GM18508 (cell line): Measurements from ENCODE around the gene CASZ1.

ENCODE experiments used
- ATAC-seq: cut with Tn5 transposase; IDR thresholded peaks from one replicate; pipeline ENCODE4 v1.9.1; 2021; ENCODE audit warnings: moderate number of reproducible peaks; ENCODE audit not compliant: insufficient read depth, unreplicated experiment

The CASZ1 gene

DNA sequence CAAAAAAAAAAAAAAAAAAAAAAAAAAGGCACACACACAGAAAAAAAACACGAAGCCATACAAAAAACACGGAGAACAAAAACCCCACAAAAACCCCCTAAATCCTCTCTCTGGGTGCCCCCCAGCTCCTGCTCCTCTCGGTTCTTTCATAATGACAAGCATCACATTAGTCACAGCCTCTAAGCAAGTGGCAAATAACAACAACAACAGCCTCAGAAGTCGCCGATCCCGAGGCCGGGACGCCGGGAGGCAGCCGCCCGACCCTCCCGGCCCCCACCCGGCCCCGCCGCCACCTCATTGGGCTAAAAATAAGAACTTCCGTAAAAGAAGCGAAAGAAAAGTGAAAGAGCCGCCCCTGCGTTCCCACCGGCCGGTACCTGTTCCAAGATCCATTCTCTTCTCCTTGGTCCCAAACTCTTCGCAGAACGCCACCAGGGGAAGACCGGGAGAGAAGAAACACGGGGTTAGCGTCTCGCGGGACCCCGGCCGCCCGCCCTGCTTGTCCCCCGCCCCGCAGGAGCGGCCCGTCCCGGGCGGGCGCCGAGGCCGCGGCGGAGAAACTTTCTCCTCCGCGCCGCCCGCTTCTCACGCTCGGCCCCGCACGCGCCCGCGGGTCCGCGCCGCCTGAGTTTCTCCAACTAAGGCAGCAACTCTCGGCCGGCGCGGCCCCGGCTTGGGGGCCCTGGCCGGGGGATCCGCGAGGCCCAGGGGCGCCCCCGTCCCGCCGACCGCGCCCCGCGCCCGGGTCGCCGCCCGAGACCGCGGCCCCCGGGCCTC lies 102.8 kb downstream of the CASZ1 start:
- ATAC-seq: no peak

DNA sequence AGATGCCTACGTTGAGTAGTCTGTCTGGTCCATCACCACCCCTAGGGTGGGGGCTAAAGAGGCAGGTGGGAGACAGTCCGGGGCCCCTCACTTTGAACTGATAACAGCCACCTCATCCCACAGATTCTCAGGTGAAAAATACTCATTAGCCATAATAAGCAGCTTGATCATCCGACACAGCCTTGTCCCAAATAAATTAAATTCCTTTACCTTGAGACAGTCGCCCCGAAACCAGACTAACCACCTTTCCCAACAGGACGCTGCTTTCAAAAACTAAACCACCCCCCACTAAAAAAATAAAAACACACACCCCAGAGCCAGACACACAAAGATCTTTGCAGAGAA lies 103.3 kb downstream of the CASZ1 start:
- ATAC-seq: no peak

DNA sequence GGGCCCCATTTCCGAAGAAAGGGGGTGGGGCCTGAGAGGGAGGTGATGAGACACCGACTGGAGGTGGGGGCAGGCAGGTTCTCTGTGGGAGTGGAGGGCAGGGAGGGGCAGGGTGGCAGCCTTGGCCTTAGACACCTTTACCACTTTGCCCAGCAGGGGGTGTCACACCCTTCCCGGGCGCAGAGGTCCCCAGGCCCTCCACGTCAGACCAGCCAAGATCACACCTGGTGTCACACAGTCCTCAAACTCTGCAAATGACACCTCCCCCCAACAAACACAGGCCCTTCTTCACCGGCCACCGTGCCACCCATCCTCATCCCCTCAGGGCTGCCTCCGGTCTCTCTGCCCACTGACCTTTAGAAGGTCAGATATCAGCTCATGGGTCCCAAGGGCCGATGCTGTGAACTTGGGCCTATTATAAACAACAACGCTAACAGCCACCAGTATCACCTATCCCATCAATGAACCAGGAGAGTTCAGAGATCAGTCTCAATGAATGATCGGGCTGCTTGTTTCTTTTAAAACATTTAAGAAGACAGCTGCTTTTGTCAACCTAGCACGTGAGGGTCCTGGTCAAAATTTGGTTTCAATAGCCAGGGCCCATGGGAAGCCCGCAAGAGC lies 103.9 kb downstream of the CASZ1 start:
- no peak for ATAC-seq

- ATAC-seq: no peak
These were observed 104.7 kb downstream of the CASZ1 start for GRCh38 chr1:10691740-10692125.

DNA sequence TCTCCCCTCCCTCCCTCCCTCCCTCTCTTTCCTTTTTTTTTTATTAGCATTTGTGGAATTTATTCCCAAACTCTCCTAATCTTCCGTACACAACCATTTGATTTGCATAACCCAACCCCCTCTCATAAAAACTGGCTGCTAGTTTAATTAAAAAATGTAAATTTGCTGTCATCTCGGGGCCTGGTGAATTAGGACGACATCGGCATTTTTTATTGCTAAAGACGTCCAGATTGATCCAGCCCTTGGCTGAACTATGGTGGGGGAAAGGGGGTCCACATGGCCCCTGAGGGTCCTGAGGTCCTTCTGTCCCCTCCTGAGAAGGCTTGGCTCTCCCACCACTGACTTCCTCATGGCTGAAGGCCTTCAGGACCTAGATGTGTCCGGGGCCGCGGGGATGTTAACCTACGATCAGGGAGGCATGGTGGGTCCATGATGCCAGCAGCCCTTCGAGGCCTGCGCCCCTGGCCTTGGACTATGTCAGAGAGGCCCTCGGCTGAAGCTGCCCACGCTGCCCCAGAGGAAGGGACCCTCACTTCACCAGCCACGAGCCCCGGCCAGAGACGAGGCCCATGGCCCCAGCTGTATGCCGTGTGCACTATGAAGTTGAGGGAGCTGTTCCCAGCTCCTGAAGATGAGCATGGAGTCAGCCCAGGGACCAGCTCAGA lies 105.2 kb downstream of the CASZ1 start:
- ATAC-seq: no peak

- ATAC-seq: no peak
These were observed 106.0 kb downstream of the CASZ1 start for GRCh38 chr1:10690484-10690883.

DNA sequence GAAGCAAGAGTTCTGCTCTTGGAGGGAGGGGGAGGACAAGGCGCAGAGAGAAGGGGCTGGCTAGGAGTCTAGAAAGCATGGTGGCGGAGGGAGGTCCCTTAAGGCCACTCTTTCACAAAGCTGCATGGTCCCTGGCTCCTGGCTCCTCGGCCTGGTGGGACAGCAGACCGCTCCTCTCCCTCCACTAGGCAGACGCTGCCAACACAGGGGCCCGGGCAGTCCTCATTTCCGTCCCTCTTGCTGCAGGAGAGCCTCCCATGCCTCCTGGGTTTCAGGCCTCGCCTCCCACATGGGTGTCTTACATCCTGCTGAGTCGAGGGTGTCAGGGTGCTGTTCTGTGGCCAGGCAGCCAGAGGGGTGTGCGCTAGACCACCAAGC lies 108.0 kb downstream of the CASZ1 start:
- no peak for ATAC-seq

DNA sequence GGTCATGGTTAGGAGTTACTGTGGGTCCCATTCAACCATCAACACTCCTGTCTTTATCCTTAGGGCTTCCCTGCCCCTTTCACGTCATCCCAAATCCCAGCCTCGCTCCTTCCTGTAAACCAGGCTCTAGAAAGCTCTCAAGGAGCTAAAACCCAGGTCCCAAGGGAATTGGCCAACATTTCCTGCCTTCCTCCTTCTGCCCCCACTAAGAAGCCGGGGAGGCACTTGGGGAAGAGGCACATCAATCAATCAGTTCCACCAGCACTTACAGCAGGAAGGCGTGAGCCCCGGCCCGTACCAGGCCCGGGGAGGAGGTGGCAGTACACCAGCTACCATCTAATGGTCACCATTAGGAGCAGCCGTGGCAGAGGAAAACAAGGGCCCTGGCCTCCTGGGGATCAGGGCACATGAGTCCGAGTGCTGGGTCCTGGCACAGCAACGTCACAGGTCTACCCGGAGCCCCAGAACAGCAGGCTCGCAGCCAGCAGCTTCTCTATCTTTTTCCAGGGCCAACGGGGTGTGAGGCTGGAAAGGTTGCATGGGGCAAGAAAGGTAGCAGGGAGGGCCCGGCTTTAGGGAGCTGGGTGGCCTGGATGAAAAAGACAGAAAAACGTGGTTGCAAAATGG lies 108.6 kb downstream of the CASZ1 start:
- no peak for ATAC-seq

DNA sequence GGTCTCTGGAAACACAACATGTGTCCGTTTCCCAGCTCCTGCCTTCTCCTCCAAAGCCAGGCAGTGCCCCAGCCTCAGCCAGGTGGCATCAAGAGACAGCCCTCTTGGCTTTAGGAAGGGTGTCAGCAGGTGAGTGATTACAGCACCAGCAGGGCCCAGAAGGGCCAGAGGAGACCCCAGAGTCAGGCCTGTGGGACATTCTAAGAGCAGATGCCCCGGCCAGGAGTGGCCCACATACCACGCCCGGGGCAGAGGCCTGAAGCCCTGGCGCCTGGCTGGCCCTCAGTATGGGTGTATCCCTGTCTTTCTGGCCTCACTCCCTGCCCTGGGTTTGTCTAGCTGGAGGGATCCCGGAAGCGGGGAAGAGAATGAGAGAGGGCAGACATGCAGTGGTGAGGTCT lies 109.2 kb downstream of the CASZ1 start:
- no peak for ATAC-seq

DNA sequence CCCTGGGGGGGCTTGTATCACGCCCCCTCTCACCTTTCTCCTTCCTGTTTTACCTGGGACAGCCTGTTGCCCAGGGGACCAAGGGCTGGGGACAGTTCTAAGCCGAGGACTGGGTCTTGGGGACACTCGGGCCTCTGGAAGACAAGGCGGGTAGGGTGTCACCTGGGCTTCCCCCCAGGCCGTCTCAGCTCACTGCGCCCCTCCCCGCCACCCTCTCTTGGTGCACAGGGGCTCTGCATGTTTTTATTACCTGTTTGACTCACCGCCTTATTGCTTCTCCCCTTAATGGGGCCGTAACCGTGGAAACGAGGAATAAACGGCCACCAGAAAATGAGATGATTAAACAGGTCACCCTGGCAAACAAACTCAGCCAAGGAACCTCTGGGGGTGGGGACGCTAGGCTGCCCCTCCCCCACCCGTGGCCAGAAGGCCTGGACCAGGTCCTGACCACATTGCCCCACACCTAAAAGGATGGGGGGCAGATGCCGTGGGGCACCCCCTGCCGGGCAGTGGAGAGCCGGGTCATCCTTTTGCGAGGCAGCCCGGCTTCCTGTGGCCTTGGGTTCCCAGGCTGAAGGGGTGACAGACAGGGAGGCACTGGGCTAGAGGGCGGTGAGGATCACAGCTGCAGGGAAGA lies 109.9 kb downstream of the CASZ1 start:
- ATAC-seq: no peak

GRCh38 chr1:10685808-10686403 lies 110.5 kb downstream of the CASZ1 start:
- no peak for ATAC-seq

DNA sequence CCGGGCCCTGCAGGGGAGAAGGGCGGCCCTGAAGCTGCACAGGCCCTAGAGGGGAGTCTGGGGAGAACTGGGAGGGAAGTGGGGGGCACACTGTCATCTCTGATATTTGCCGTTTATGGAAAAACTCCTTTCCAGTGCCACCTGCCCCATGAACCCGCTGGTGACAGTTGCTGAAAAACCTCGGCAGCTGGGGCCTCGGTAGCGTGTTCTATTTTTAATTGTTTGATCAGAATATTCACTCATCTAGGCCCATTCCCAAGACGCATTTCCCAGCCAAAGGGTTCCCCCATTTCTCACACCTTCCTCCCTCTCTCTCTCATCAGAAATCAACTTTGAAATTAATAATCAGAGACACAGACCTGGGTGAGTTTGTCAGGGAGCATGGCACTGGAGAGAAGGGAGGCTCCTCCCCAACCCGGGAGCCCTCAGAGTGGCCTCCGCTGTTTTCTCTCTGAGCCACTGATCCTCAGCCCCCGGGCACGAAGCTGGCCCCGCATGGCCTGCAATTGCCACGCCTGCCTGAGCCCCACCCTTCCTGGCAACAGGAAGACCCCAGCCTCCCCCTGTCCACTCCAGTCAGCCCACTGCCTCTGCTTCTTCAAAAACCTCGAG lies 111.1 kb downstream of the CASZ1 start:
- no peak for ATAC-seq

- no peak for ATAC-seq
These were observed 112.2 kb downstream of the CASZ1 start for GRCh38 chr1:10684221-10684620.

GRCh38 chr1:10682449-10683309 lies 113.8 kb downstream of the CASZ1 start:
- no peak for ATAC-seq

GRCh38 chr1:10682108-10682445 lies 114.4 kb downstream of the CASZ1 start:
- no peak for ATAC-seq

GRCh38 chr1:10681296-10682107 lies 114.9 kb downstream of the CASZ1 start:
- no peak for ATAC-seq

GRCh38 chr1:10680487-10680886 lies 116.0 kb downstream of the CASZ1 start:
- ATAC-seq: no peak

DNA sequence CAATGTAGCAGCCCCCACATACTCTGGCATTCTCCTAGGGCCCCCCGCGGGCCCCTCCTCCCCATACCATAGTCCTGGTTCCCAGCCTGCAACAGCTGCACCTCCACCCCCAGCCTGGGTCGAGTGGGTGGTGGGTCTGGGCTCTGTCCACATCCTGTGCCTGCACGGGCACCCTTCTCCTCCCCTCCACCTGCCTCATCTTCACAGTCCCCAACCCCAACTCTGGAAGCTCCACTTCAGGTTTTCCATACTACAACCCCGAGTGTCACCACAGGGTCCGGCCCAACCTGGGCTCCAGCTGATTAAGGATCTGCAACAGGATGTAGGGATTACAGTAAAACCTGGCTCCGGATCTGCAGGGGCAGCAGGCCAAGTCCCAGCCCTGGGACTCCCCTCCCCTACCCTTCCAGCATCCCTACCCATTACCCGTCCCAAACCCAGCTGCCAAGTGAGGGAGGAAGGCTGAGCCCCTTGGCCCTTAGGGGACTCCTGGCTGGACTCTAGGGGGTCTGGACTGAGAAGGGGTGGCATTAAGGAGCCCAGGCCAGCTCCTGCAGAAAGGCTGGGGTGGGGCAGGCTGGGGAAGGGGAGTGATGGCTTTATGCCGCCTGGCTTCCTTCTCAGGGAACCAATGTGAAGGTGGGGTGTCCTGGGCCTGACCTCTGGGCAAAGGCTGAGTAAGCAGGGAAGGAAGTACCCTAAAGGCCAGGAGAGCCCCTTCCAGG lies 116.8 kb downstream of the CASZ1 start:
- ATAC-seq: no peak
